Caco-2 (cell line): Measurements from ENCODE around the gene AHDC1. TPM values are rescaled to one million over a fixed set of nuclear protein-coding genes. Genes with fewer than 3 reads are reported as not detected.
A peak's percentile ranks its signal among the peaks of the same experiment; 100 is the strongest.

ENCODE experiments used
- BruUV-seq: library from RNA; stranded (reverse); fragments of 400-500 nt; replicated peaks from 2 replicates; lab custom pipeline; 2021; lab: Mats Ljungman, UMichigan
- CTCF ChIA-PET: fragments of 300-600 bp; sonication (Branson Sonifier 250); formaldehyde crosslinking; loops from one replicate; lab custom pipeline; 2022; ENCODE audit warnings: antibody characterized with exemption; lab: Charles Lee
- POLR2A ChIA-PET: fragments of 300-600 bp; sonication (Branson Sonifier 250); formaldehyde crosslinking; loops from one replicate; lab custom pipeline; 2022; ENCODE audit warnings: antibody characterized with exemption; lab: Charles Lee
- DNase-seq, 2 experiments: peaks; one replicate each; pipeline versions ENCODE4 v3.0.0 to v3.0.0-alpha.2; 2020 to 2022
- H3K27me3 ChIP-seq: replicated peaks from 2 replicates; pipeline ENCODE4 v1.6.0; 2011; ENCODE audit warnings: low read length; ENCODE audit not compliant: control insufficient read depth, insufficient read depth
- H3K36me3 ChIP-seq: 2 replicates; pipeline ENCODE4 v1.5.1; 2011; ENCODE audit warnings: low read length; ENCODE audit not compliant: control insufficient read depth, insufficient read depth
- H3K4me1 ChIP-seq: fragments of 250-450 bp; sonication (Bioruptor Pico); 2 replicates; pipeline ENCODE4 v1.5.1; 2020; ENCODE audit warnings: mild to moderate bottlenecking
- H3K4me3 ChIP-seq: 2 replicates; pipeline ENCODE4 v1.5.1; 2011; ENCODE audit warnings: low read depth, mild to moderate bottlenecking, control low read depth, low read length
- H3K9me3 ChIP-seq: fragments of 250-450 bp; sonication (Bioruptor Pico); 2 replicates; pipeline ENCODE4 v1.5.1; 2020; ENCODE audit warnings: mild to moderate bottlenecking, moderate library complexity
- H3K27ac Mint-ChIP-seq: one replicate; pipeline ENCODE4 v1.8.0; 2022; ENCODE audit warnings: mixed read lengths; ENCODE audit not compliant: unreplicated experiment
- H3K27me3 Mint-ChIP-seq: one replicate; pipeline ENCODE4 v1.8.0; 2022; ENCODE audit warnings: mixed read lengths; ENCODE audit not compliant: insufficient read depth, unreplicated experiment
- H3K36me3 Mint-ChIP-seq: one replicate; pipeline ENCODE4 v1.8.0; 2022; ENCODE audit warnings: mild to moderate bottlenecking, mixed read lengths; ENCODE audit not compliant: insufficient read depth, unreplicated experiment
- H3K4me1 Mint-ChIP-seq: one replicate; pipeline ENCODE4 v1.8.0; 2022; ENCODE audit warnings: low read depth, mixed read lengths; ENCODE audit not compliant: unreplicated experiment
- H3K4me3 Mint-ChIP-seq: one replicate; pipeline ENCODE4 v1.8.0; 2022; ENCODE audit warnings: mild to moderate bottlenecking, moderate library complexity, mixed read lengths; ENCODE audit not compliant: unreplicated experiment
- H3K9me3 Mint-ChIP-seq: one replicate; pipeline ENCODE4 v1.8.0; 2022; ENCODE audit warnings: mixed read lengths; ENCODE audit not compliant: unreplicated experiment
- CTCF ChIP-seq, 2 experiments: fragments of 200-600 bp in 1 of 2; IDR thresholded peaks; 1 replicate in 1 of 2; 2 replicates in 1 of 2; pipeline versions ENCODE4 v1.5.1 to v1.8.0; 2011 to 2022; ENCODE audit warnings: antibody characterized with exemption in 1 of 2, control low read depth in 1 of 2, inconsistent platforms in 1 of 2, low read depth in 1 of 2, low read length in 1 of 2, mild to moderate bottlenecking in 1 of 2, moderate library complexity in 1 of 2; ENCODE audit not compliant: insufficient read depth in 1 of 2, severe bottlenecking in 1 of 2, unreplicated experiment in 1 of 2
- intact Hi-C: fragments of 100-400 bp; cut with micrococcal nuclease; formaldehyde crosslinking; loops from one replicate; pipeline ENCODE4 v1.10.0; 2022; ENCODE audit not compliant: unreplicated experiment
- total RNA-seq: library from RNA; stranded (reverse); gene quantifications from 2 replicates; pipeline ENCODE4 v1.2.3, GENCODE V29; 2022

AHDC1 gene
- total RNA-seq, 1 experiment from 2014 or later: 17.0 TPM

- H3K36me3 Mint-ChIP-seq: peaks cover 10% of the 10 kb centered on the region
- no peaks in the 10 kb centered on the region for H3K9me3 ChIP-seq
- peaks cover 16% of the 10 kb centered on the region for H3K4me1 Mint-ChIP-seq
- CTCF ChIA-PET: interaction anchor here (0.7 to 3.6 kb wide), 3 partner anchors 27 to 56 kb away, joined by 3 to 22 read pairs (median 11); no protein-coding TSS in a partner anchor
- TF ChIP-seq CTCF (IDR thresholded peaks at IDR 0.05; ENCODE audit: insufficient read depth in 1 of 2, low read depth in 1 of 2, low read length in 1 of 2, severe bottlenecking in 1 of 2, unreplicated experiment in 1 of 2): no peak
- no TSS peak for BruUV-seq
- H3K27me3 ChIP-seq: no peaks in the 10 kb centered on the region
- H3K27me3 Mint-ChIP-seq: no peaks in the 10 kb centered on the region
- H3K4me3 ChIP-seq: peak overlapping the region; percentile 91
- no peak for DNase-seq
- no peaks in the 10 kb centered on the region for H3K36me3 ChIP-seq
- POLR2A ChIA-PET: no interaction called here
- H3K27ac Mint-ChIP-seq: no peak overlapping the region
- H3K9me3 Mint-ChIP-seq: no peaks in the 10 kb centered on the region
- intact Hi-C loops: loop anchor here (10.0 kb wide), 1 partner anchor 107 kb away; the partner anchor contains the start of gene WASF2
- peak overlapping the region; percentile 98 for H3K4me3 Mint-ChIP-seq
- peaks cover 16% of the 10 kb centered on the region for H3K4me1 ChIP-seq
Measured at GRCh38 chr1:27601771-27602461, 2.0 kb downstream of the AHDC1 start.

- no peak for TF ChIP-seq CTCF (IDR thresholded peaks at IDR 0.05; ENCODE audit: insufficient read depth in 1 of 2, low read depth in 1 of 2, low read length in 1 of 2, severe bottlenecking in 1 of 2, unreplicated experiment in 1 of 2)
- no peak for DNase-seq
- no peak overlapping the region for H3K4me3 ChIP-seq
- ChIA-PET POLR2A (no interaction called here), CTCF (interaction anchor here (0.6 to 3.6 kb wide), 4 partner anchors 26 to 55 kb away, joined by 3 to 22 read pairs (median 7); no protein-coding TSS in a partner anchor)
- intact Hi-C loops: loop anchor here (10.0 kb wide), 1 partner anchor 107 kb away; the partner anchor contains the start of gene WASF2
- no peaks in the 10 kb centered on the region for H3K27me3 ChIP-seq
- no peaks in the 10 kb centered on the region for H3K9me3 ChIP-seq
- no TSS peak for BruUV-seq
- no peaks in the 10 kb centered on the region for H3K27me3 Mint-ChIP-seq
- H3K36me3 ChIP-seq: no peaks in the 10 kb centered on the region
- H3K9me3 Mint-ChIP-seq: no peaks in the 10 kb centered on the region
- peaks cover 6% of the 10 kb centered on the region for H3K36me3 Mint-ChIP-seq
- H3K4me1 ChIP-seq: peaks cover 10% of the 10 kb centered on the region
- no peak overlapping the region for H3K4me3 Mint-ChIP-seq
- H3K4me1 Mint-ChIP-seq: peaks cover 10% of the 10 kb centered on the region
- H3K27ac Mint-ChIP-seq: no peak overlapping the region
Measured at GRCh38 chr1:27601321-27601770, 2.6 kb downstream of the AHDC1 start.

- H3K27me3 Mint-ChIP-seq: no peaks in the 10 kb centered on the region
- ChIA-PET POLR2A (no interaction called here), CTCF (interaction anchor here (0.6 to 3.6 kb wide), 6 partner anchors 26 to 80 kb away, joined by 3 to 22 read pairs (median 10); no protein-coding TSS in a partner anchor)
- H3K4me1 Mint-ChIP-seq: peaks cover 3% of the 10 kb centered on the region
- peak in 1 of 2 experiments; percentile 23 for DNase-seq
- H3K9me3 Mint-ChIP-seq: no peaks in the 10 kb centered on the region
- no peak overlapping the region for H3K27ac Mint-ChIP-seq
- no peak overlapping the region for H3K4me3 Mint-ChIP-seq
- Histone ChIP-seq H3K36me3 (no peaks in the 10 kb centered on the region), H3K4me1 (peaks cover 5% of the 10 kb centered on the region; the same call in 1 of the 2 replicates), H3K27me3 (no peaks in the 10 kb centered on the region), H3K4me3 (no peak overlapping the region), H3K9me3 (no peaks in the 10 kb centered on the region)
- TF ChIP-seq CTCF (IDR thresholded peaks at IDR 0.05; ENCODE audit: insufficient read depth in 1 of 2, low read depth in 1 of 2, low read length in 1 of 2, severe bottlenecking in 1 of 2, unreplicated experiment in 1 of 2): peak in 1 of 2 experiments; percentile 3
- peaks cover 6% of the 10 kb centered on the region for H3K36me3 Mint-ChIP-seq
- intact Hi-C loops: loop anchor here (10.0 kb wide), 1 partner anchor 106 kb away; the partner anchor contains the start of gene WASF2
- BruUV-seq: no TSS peak
Measured at GRCh38 chr1:27600498-27601175, 3.3 kb downstream of the AHDC1 start.
